Activated T-helper 1 cell treated with Interleukin-2 at 50 U/mL for 16 hours (primary cell): ENCODE measurements around the gene ABCB8.

Experiments used
- DNase-seq: peaks from one replicate; pipeline ENCODE4 v3.0.0-alpha.2; 2020; ENCODE audit warnings: low read depth

The ABCB8 gene

DNA sequence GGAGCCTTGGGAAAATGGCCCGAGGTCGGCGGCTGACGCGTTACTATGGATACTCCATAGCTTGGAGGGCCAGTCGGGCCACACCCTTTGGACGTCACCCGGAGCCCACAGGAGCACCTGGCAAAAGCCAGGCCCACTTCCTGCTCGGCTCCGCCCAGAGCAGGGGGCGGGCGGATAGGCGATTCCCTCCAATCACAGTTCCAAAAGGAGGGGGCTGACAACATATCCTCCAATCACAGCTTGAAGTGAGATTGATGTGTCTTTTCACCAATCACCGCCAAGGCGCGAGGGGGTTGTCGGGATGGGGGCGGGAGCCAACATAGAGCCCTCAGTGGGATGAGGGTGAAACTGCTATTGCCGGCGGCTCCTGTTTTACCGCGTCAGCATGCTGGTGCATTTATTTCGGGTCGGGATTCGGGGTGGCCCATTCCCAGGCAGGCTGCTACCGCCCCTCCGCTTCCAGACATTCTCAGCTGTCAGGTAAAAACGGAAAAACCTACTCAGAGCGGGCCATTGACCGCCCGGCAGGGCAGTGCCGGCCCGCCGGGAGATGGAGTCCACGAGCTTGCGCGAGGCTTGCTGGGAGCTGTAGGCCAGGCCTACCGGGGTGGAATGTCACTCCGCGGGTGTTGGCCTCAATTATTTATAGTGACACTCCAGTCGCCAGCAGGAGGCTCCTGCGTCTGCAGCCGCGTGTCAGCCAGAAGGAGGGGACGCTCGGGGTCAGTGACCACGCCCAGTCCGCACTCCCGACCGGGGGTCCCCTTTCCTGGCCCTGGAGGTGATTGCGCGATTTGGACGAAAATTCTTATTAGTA lies at the start of gene ABCB8:
TSS of gene ABCB8 (plus strand) at position 320 of the 817 bp plus-strand sequence. CDS start at position 386, 66 bp downstream.
- peak; percentile 93 for DNase-seq

DNA sequence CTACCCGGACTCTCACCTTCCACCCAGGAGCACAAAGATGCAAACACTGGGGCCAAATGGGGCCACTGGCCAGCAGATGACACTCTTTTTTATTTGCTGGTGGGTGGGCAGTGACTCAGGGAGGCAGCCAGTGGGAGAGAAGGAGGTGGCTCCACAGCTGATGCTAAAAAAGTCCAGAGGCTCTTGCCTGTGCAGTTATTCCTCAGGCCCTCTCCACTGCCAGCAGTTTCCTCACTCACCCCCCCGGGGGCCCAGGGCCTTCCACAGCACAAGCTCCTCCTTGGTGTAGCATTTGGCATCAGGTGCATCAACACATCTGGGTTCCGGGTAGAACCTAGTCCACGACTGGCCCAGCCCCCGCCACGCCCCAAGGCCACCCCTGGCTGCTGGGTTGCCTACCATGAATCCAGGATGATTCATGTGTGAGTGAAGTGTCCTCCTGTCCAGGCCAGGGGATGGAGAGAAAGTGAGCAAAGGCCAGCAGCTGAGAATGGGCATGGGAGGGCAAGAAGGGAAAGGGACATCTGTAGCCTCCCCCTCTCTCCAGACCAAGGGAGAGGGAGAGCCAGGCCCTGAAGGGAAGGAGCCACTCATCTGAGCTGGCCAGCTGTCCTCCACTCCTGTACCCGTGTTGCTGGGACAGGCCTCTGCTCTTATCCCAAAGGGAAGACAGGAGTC lies 48.4 kb upstream of the ABCB8 start:
- DNase-seq: no peak

DNA sequence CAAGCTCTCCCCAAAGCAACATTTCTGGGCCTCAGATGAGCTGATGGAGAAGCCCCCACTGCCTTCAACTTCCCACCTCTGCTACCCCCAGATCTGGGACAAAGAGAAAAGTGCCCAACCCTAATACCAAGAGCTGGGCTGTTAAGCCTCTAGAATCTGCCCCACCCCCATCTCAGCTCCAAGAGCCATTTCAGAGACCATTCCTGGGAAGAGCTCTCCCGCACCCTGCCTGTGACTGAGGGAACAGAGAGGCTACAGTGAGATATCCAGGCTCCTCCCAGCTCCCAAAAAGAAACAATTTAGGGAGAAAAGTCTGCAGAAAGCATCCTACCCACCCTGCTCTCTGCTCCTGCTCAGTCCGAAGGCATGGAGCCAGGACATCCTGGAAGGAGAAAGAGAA lies 47.6 kb upstream of the ABCB8 start:
- DNase-seq: no peak

DNA sequence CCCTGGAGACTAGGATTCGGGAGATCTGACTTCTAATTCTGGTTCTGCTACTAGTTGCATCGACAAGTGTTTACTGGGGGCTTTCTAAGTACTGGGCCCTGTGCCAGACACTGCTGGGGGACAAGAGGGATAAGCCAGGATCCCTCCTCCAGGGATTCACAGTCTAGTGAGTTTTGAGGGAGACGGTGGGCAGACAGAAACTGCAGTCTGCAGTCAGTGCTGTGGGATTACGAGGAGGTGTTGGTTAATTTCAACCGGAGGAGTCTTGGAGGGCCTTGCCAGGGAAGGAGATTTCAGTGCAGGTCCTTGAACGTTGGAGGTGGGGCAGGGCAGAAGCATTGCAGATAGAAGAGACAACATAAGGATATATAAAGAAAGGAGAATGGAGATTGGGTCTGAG lies 46.6 kb upstream of the ABCB8 start:
- DNase-seq: no peak

DNA sequence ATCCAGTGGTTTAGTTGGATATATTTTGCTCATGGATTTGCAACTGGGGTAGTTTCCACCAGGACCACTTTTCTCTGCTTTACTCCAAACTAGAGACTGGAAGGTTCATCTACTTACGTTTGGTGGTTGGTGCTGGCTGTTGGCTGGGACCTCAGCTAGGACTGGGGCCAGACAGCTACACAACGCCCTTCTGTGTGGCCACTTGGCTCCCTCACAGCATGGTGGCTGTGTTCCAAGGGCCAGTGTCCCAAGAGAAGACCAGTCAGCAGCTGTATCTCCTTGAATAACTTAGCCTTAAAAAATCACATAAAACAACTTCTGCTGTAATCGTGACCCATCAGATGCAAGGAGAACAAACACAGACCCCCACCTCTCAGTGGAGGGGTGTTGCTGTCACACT lies 45.9 kb upstream of the ABCB8 start:
- DNase-seq: no peak

DNA sequence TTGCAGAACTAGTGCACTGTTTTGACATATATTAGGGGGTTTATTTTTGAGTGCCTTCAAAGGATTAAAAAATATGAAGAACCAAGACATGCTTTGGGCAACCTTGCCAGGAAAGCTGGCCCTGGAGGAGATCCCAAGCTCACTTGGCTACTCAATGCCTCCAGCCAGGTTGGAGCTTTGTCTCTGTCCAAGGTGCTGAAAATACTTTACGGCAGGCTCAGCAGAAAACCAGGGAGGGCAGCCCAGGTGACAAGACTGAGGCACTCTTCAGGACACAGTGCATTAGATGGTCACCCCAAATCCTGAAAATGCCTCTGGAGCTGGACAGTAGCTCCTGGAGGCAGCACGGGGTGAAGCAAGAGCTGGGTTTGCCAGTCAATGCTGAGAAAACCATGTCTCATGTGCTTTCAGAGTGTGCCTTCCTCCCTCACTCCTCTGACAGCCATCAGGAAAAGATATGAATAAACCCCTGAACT lies 44.3 kb upstream of the ABCB8 start:
- no peak for DNase-seq

DNA sequence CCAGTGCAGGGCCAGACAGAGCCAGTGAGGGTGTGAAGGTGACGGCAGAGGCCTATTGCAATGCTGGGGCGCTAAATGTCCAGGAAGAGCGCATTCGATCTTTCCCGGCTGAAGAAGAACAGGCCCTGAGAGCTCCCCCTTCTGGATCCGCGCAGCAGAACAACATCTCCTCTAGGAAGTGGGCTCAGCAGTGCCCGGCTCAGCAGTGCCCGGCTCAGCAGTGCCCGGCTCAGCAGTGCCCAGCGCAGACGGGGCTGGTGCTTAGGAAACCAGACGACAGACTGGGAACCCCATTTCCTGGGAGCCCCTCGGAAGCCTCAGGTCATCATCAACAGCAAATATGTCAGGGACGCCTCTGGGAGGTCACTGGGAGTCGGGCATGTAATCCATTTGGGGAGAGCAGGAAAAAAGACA lies 42.1 kb upstream of the ABCB8 start:
- DNase-seq: no peak

DNA sequence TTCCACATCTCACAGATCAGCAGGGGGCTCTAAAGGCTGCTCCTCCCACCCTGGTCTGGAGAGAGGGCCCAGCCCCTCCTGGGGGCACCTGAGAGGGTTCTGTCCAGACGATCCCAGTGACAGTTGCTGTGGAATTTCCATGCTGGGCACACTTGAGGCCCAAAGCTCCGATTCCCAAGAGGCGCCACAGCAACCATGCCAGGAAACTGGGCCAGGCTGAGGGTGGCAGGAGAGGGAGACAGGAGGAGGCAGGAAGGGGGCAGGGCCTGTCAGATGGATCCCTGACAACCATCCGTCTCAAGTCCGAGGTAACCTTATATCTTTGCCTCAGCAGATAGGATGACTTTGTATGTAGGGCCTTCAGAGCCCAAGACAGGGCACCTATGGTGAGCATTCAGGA lies 41.7 kb upstream of the ABCB8 start:
- DNase-seq: no peak

DNA sequence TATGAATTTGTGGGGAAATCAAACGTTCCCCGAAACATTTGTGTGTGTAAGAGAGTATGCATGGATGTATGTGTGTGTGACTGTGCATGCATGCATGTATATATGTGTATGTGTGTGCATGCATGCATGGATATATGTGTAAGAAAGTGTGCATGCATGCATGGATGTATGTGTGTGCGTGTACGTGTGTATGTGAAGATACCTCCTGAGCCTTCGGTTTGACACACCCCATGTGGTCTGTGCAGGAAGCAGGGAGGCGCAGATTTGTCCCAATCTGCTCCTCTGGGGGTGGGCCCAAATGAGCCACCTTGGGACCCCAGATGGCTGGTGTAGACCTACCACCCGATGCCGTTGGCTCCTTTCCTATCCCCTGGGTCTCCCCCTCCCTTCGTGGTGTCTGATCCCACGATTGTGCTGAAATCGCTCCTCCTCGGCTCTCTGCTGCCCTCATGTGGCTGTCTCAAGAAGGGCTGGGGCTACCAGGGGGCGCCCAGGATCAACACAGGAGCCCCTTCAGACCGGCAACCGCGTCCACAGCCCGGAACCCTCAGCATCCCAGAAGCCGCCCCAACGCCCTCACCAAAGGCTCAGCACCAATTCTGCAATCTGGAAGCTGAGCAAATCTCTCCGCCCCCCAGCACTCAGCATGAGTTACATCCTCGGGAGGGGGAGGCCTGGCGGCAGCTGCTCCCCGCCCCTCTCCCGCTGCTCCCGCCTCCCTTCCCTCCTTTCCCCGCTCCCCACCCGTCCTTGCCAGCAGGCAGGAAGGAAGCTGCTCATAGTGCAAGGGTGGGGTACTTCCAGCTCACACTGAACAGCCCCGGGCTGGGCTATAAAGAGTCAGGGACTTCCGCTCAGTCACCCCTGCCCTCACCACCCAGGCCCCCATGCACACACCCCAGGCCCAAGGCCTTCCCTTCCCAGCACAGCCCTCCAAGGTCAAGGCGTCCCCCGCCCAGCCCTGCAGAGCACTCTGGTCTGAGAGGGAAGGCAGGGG lies 39.7 kb upstream of the ABCB8 start:
- DNase-seq: peak; percentile 51

DNA sequence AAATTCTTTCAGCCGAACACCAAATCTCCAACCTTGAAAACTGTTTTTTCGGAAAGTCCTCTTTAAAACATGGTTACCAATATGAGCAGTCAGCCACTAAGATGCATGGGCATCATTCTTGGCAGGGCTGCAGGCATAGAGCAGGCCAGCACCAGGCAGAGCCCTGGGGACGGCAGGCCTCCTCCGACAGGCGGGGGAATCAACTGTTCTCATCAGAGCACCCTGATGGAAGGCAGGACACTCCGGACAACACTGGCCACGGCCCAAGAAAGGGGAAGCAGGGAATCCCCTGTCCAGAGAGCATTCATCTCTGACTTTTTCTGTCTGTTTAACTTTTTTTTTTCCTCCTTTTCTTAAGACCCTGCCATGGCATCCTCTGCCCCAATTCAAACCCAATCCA lies 38.8 kb upstream of the ABCB8 start:
- no peak for DNase-seq

DNA sequence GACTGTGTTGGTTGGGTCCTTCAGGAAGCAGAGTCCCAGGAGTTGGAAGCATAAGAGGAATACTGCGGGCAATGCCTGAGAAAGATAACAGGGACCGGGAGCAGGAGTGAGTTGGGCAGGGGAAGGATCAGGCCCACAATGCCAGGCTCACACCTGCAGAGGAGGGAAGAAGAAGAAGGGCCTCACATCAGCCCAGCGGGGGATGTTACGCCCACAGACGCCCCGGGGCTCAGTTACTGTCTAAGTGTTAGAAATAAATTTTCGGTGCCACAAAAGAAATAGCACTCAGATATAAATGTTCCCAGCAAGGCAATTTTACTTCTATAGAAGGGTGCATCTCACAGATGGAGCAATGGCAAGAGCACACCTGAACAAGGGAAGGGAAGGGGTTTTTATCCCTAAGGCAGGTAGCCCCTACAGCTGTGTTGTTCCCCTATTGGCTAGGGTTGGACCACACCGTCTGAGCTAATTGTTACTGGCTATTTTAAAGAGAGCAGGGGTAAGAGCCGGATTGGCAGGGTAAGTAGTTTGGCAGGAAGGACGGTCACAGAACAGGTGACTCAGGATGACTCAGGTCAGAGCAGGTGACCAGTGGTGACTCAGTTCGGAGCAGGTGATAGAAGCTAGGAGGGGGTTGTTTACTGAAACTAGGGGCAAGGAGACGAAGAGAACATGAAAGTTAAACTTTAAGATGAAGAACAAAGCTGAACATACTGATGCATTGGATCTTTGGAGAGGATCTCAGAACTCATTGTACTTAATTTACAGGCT lies 37.6 kb upstream of the ABCB8 start, which contains the start of gene NOS3:
TSS of gene NOS3 (plus strand) at position 602 of the 771 bp plus-strand sequence. CDS start 2,787 bp downstream, outside the sequence.
- no peak for DNase-seq

DNA sequence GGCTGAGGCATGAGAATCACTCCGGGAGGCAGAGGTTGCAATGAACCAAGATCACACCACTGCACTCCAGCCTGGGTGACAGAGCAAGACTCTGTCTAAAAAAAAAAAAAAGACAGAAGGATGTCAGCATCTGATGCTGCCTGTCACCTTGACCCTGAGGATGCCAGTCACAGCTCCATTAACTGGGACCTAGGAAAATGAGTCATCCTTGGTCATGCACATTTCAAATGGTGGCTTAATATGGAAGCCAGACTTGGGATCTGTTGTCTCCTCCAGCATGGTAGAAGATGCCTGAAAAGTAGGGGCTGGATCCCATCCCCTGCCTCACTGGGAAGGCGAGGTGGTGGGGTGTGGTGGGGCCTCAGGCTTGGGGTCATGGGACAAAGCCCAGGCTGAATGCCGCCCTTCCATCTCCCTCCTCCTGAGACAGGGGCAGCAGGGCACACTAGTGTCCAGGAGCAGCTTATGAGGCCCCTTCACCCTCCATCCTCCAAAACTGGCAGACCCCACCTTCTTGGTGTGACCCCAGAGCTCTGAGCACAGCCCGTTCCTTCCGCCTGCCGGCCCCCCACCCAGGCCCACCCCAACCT lies 36.1 kb upstream of the ABCB8 start:
- no peak for DNase-seq

DNA sequence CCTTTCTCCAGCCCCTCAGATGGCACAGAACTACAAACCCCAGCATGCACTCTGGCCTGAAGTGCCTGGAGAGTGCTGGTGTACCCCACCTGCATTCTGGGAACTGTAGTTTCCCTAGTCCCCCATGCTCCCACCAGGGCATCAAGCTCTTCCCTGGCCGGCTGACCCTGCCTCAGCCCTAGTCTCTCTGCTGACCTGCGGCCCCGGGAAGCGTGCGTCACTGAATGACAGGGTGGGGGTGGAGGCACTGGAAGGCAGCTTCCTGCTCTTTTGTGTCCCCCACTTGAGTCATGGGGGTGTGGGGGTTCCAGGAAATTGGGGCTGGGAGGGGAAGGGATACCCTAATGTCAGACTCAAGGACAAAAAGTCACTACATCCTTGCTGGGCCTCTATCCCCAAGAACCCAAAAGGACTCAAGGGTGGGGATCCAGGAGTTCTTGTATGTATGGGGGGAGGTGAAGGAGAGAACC lies 35.4 kb upstream of the ABCB8 start:
- no peak for DNase-seq

DNA sequence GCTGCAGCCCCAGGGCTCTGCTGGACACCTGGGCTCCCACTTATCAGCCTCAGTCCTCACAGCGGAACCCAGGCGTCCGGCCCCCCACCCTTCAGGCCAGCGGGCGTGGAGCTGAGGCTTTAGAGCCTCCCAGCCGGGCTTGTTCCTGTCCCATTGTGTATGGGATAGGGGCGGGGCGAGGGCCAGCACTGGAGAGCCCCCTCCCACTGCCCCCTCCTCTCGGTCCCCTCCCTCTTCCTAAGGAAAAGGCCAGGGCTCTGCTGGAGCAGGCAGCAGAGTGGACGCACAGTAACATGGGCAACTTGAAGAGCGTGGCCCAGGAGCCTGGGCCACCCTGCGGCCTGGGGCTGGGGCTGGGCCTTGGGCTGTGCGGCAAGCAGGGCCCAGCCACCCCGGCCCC lies 34.7 kb upstream of the ABCB8 start:
- no peak for DNase-seq

DNA sequence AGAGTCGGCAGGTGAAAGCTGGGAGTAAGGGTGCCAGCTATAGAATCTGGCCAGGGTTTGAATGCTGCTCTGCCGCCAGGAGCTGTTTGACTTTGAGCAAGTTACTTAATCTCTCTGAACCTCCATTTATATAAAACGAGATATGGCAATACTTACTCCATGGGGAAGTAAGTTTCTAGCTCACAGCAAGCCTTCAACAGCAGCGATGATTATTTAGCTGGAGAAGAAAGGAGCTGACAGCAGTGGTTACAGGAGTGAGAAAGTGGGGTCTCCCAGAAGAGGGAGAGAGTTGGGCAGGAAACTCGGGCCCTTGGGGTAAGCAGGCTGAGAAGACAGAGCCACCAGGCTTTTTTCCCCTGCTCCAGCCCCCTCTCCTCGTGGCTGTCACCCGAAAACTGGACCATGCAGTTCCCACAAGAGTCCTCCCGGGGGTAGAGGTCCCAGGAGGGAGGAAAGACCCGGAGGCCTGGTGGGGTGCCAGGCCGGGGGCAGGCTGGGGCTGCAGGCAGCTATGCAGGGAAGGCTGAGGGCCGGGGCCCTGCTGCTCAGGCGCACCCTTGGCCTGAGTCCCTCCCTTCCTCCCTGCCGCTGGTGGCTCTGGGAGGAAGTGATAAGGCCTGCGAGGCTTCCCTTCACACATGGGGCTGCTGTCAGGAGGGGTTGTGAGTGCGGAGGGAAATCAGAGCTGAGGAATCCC lies 34.0 kb upstream of the ABCB8 start:
- DNase-seq: no peak

DNA sequence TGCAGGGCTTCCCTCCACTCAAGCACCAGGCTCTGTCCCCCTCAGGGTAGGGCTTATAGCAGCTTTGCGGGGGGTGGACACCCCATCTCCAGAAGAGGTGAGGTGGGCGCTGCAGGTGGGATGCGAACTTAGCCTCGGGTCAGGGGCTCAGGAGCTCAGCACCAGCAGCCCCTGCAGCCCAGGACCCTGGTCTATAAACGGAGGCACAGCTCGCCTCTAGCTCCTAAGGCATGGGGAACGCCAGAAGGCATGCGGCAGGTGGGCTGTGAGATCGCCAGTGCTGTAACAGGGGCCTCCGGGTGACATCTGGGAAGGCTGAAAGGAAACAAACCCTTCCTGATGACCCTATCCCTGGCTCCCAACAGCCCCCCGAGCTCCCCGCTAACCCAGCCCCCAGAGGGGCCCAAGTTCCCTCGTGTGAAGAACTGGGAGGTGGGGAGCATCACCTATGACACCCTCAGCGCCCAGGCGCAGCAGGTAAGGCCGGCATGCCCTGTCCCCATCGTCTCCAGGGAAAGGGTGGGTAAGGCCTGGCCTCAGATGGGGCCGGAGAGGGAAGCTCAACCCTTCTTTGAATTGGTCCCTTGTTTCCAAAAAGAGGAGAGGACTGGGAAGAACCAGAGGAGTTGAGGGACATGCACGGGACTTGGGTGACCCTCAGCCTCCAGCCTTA lies 33.3 kb upstream of the ABCB8 start:
- DNase-seq: no peak

DNA sequence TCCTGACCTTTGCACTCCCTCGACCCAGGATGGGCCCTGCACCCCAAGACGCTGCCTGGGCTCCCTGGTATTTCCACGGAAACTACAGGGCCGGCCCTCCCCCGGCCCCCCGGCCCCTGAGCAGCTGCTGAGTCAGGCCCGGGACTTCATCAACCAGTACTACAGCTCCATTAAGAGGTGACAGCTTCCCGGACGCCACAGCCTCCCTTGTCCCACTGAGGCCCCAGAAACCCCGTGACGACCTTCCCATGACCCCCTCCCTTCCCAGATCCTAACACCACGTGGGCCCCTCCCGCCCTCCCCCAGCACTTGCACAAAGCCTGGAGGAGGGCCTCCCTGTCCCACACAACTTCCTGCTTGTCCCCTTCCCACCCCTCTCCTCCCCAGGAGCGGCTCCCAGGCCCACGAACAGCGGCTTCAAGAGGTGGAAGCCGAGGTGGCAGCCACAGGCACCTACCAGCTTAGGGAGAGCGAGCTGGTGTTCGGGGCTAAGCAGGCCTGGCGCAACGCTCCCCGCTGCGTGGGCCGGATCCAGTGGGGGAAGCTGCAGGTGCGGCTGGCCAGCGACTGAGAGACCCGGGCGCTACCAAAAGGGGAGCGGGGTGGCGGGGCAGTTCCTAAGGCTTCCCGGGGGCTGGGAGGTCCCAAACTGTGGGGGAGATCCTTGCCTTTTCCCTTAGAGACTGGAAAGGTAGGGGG lies 31.7 kb upstream of the ABCB8 start:
- DNase-seq: no peak

DNA sequence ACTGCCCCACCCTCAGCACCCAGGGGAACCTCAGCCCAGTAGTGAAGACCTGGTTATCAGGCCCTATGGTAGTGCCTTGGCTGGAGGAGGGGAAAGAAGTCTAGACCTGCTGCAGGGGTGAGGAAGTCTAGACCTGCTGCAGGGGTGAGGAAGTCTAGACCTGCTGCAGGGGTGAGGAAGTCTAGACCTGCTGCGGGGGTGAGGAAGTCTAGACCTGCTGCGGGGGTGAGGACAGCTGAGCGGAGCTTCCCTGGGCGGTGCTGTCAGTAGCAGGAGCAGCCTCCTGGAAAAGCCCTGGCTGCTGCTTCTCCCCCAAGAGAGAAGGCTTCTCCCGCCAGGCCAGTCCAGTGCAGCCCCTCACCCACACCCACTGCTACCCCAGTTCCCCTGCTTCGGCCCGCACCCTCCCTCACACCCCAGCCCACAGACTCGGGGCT lies 31.2 kb upstream of the ABCB8 start:
- no peak for DNase-seq

DNA sequence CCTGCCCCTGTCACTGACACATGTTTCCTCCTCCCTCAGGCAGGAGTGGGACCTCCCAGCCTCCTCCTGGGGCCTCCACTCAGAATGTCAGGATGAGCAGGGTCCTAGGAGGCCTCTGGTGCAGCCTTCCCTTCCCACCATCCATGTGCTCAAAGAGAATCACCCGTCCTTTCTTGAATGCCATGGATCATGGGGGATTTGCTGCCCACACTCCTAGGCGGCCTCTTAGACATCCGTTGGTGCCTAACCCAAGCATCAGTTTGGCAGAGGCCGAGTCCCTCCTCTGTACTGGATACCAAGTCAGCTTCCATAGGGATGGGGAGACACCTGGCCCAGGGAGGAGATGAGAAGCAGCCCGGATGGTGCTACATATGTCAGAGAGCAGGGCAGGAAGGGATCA lies 30.4 kb upstream of the ABCB8 start:
- DNase-seq: no peak
